ENCODE results near the gene LSM7.

The LSM7 gene

DNA sequence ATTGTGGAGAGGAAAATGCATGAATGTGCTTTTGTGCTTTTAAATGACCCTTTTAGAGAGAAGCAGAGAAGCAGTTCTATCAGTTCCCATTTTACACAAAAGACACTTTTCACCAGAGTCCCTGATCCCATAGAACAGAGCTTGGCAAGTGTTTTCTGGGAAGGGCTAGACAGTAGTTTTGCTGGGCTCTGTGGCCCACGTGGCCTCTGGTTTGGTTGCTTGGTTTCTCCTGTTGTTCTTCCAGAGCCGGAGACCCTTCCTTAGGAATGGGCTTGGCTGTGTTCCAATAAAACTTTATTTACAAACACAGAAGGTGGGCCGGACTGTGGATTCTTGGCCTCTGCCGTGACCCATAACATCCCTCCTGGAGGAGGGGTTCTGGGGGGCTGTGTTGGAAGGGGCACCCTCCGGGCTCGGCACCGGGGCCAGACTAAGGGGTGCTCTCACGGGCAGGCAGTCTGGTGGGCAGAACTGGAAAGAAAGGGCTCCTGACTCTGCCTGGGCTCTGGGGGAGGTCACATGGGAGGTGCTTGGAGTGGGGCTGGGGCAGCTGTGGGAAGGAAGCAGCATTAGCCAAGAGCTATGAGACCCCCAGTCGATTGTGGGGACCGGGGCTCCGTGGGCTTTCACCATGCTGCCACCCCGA is 3.3 kb upstream of the LSM7 start:
- Histone ChIP-seq H3K4me3 (no peak overlapping the region), H3K9me3 (ENCODE audit: low read depth, low read length) (no peaks in the 10 kb centered on the region), H3K36me3 (ENCODE audit: insufficient read depth, low read length) (peaks cover 2% of the 10 kb centered on the region; the same call in 1 of the 2 replicates), H3K9ac (ENCODE audit: insufficient read length) (no peak overlapping the region), H3K27ac (no peak overlapping the region; the same call in 1 of the 2 replicates)
- no peak for DNase-seq (ENCODE audit: low read depth, low spot score)
- no peak for TF ChIP-seq EZH2 (IDR thresholded peaks at IDR 0.05)
- TF ChIP-seq FOXP2 (optimal IDR thresholded peaks at IDR 0.05; ENCODE audit: control extremely low read depth, extremely low read length, insufficient read depth), result no peak
- no peak for TF ChIP-seq POLR2AphosphoS5 (IDR thresholded peaks at IDR 0.05; ENCODE audit: borderline replicate concordance, low read depth, low read length)

DNA sequence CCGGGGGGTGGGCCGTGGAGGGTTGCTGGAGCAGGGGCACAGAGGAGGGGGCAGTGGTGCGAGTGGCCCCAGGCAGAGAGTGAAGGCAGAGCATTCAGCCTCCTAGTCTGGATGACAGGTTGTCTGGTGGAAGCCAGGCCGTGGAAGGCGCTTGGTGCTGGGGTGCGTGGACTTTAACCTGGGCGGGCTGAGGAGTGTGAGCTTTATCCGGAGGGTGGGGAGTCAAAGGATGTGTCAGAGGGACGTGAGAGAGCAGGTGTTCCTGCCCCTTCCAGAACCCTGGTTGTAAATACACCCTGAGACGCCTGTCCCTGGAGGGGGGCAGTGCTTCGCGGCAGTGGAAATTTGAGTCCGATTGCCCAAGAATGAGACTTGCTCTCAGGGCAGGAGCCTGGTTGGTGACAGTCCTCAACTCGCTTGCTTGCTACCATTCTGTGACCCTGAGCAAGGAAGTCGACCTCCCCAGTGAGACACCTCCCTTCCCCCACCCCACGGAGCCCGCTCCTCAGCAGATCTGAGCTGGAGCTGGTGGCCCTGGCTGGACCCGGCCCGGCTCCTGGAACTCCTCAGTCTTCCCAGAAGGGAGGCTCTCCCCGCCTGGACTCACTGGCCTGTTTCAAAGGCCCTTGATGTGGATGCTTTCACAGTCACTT is 2.4 kb upstream of the LSM7 start:
- H3K36me3 ChIP-seq (ENCODE audit: insufficient read depth, low read length), result peaks cover 8% of the 10 kb centered on the region; the same call in 1 of the 2 replicates
- no peak for DNase-seq (ENCODE audit: low read depth, low spot score)
- H3K27ac ChIP-seq, result no peak overlapping the region; the same call in 1 of the 2 replicates
- TF ChIP-seq FOXP2 (optimal IDR thresholded peaks at IDR 0.05; ENCODE audit: control extremely low read depth, extremely low read length, insufficient read depth) (no peak), POLR2AphosphoS5 (IDR thresholded peaks at IDR 0.05; ENCODE audit: borderline replicate concordance, low read depth, low read length) (no peak), EZH2 (IDR thresholded peaks at IDR 0.05) (no peak)
- H3K9ac ChIP-seq (ENCODE audit: insufficient read length), result no peak overlapping the region
- H3K9me3 ChIP-seq (ENCODE audit: low read depth, low read length), result no peaks in the 10 kb centered on the region
- no peak overlapping the region for H3K4me3 ChIP-seq

DNA sequence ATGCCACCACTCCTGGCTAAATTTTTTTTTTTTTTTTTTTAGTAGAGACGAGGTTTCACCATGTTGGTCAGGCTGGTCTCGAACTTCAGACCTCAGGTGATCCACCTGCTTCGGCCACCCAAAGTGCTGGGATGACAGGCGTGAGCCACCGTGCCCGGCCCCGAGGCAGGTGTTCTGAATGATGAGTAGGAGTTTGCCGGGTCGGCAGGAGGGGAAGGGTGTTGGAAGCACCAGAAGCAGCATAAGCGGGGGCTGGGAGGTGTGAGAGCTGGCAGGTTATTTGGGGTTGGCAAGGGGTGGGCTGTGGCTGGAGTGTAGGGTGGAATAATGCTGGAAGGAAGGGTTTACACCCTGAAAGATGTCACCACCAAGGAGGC is 1.9 kb upstream of the LSM7 start:
- TF ChIP-seq POLR2AphosphoS5 (IDR thresholded peaks at IDR 0.05; ENCODE audit: borderline replicate concordance, low read depth, low read length) (no peak), FOXP2 (optimal IDR thresholded peaks at IDR 0.05; ENCODE audit: control extremely low read depth, extremely low read length, insufficient read depth) (no peak), EZH2 (IDR thresholded peaks at IDR 0.05) (no peak)
- no peak overlapping the region for H3K9ac ChIP-seq (ENCODE audit: insufficient read length)
- DNase-seq (ENCODE audit: low read depth, low spot score), result no peak

DNA sequence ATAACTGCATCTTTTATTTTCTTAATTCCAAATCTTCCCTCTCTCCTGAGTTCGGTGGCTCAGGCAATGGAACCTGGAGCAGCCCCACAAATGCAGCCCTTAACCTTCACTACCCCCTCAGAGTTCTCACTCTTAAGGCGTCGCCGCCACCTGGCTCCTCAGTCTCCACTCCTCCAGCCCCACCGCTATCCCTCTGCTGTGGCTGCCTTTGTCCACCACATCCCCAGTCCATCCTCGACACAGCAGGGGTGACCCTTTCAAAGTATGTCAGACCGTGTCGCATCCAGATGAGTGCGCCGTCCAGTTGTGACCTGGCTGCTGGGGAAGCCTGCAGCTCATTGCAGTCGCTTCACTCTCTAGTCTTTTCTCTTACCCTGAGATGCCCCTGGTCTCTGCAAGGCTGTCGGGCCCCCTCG is 1.1 kb upstream of the LSM7 start:
- Histone ChIP-seq H3K36me3 (ENCODE audit: insufficient read depth, low read length) (peaks cover 14% of the 10 kb centered on the region; the same call in 1 of the 2 replicates), H3K9ac (ENCODE audit: insufficient read length) (peak overlapping the region; percentile 90), H3K9me3 (ENCODE audit: low read depth, low read length) (no peaks in the 10 kb centered on the region), H3K4me3 (peak overlapping the region; percentile 94), H3K27ac (no peak overlapping the region)
- TF ChIP-seq FOXP2 (optimal IDR thresholded peaks at IDR 0.05; ENCODE audit: control extremely low read depth, extremely low read length, insufficient read depth) (no peak), EZH2 (IDR thresholded peaks at IDR 0.05) (no peak), POLR2AphosphoS5 (IDR thresholded peaks at IDR 0.05; ENCODE audit: borderline replicate concordance, low read depth, low read length) (no peak)
- DNase-seq (ENCODE audit: low read depth, low spot score), result no peak

More for the DNA sequence above, 1.9 kb upstream of the LSM7 start:
- Histone ChIP-seq H3K27ac (no peak overlapping the region), H3K36me3 (ENCODE audit: insufficient read depth, low read length) (peaks cover 9% of the 10 kb centered on the region; the same call in 1 of the 2 replicates), H3K4me3 (no peak overlapping the region), H3K9me3 (ENCODE audit: low read depth, low read length) (no peaks in the 10 kb centered on the region)

DNA sequence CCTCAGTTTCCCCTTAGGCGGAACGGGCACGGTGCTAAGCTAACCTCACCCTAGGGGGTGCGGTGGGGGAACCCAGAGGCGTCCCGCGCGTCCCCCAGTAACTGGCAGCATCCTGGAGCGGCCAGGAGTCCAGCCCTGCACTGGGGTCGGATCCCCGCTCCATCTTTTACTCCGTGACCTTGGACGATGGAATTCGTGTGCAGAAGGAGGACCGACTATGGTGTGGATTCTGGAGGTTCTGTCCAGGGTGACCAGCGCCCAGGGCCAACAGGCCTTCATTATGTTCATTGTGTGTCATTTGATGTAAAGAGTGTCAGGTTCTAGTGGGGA is 728 bp upstream of the LSM7 start:
- H3K4me3 ChIP-seq, result peak overlapping the region; percentile 94
- H3K27ac ChIP-seq, result no peak overlapping the region
- TF ChIP-seq EZH2 (IDR thresholded peaks at IDR 0.05), result no peak
- TF ChIP-seq FOXP2 (optimal IDR thresholded peaks at IDR 0.05; ENCODE audit: control extremely low read depth, extremely low read length, insufficient read depth), result no peak
- TF ChIP-seq POLR2AphosphoS5 (IDR thresholded peaks at IDR 0.05; ENCODE audit: borderline replicate concordance, low read depth, low read length), result no peak
- H3K9me3 ChIP-seq (ENCODE audit: low read depth, low read length), result no peaks in the 10 kb centered on the region
- H3K9ac ChIP-seq (ENCODE audit: insufficient read length), result peak overlapping the region; percentile 90
- DNase-seq (ENCODE audit: low read depth, low spot score), result no peak
- H3K36me3 ChIP-seq (ENCODE audit: insufficient read depth, low read length), result peaks cover 18% of the 10 kb centered on the region; the same call in 1 of the 2 replicates

DNA sequence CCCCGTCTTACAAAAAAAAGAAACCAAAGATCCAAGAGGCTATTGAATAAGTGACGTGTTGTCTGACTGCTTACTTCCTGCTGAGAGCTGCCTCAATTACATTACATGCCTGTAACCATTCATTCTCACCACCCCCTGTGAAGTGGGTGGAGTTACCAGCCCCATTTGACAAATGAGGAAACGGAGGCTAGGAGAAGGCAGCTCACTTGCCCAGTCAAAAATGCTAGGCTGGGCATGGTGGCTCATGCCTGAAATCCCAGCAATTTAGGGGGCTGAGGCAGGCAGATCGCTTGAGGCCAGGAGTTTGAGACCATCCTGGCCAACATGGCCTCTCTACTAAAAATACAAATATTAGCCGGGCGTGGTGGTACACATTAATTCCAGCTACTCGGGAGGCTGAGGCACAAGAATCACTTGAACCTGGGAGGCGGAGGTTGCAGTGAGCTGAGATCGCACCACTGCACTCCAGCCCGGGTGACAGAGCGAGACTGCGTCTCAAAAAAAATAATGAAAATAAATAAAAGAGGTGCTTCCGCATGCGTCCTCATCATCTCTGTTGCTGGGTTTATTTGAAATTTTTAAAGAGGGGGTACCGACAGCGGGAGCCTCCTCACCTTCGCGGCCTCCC is 499 bp downstream of the LSM7 start:
- TF ChIP-seq FOXP2 (optimal IDR thresholded peaks at IDR 0.05; ENCODE audit: control extremely low read depth, extremely low read length, insufficient read depth) (no peak), EZH2 (IDR thresholded peaks at IDR 0.05) (no peak), POLR2AphosphoS5 (IDR thresholded peaks at IDR 0.05; ENCODE audit: borderline replicate concordance, low read depth, low read length) (no peak; the same call in 1 of the 2 replicates)

DNA sequence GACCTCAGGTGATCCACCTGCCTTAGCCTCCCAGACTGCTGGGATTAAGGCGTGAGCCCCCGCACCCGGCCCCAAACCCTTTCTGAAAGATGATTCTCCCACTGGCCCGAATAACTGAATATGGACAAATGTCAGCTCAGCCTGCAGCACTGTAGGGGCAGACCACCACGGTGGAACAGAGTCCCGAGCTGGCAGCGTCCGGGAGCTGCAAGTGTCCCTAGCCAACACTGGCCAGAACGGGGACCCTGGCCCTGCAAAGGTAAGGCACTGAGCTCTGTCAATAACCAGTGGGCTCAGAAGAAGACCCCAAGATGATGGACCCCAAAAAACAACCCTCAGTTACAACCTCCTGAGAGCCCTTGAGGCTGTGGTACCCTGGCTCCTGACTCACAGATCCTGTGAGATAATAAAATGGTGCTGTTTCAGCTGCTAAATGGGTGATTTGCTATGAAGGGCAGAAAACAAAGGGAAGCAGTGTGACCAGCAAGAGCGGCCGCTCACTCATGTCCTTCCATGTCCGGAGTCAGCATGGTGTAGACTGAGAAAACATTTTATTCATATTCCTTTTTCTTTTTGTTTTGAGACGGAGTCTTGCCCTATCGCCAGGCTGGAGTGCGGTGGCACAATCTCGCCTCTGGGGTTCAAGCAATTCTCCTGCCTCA is 1.6 kb downstream of the LSM7 start:
- no peak overlapping the region for H3K9ac ChIP-seq (ENCODE audit: insufficient read length)

More for the DNA sequence above, 499 bp downstream of the LSM7 start:
- peak overlapping the region; percentile 90 for H3K9ac ChIP-seq (ENCODE audit: insufficient read length)
- peak; percentile 63 for DNase-seq (ENCODE audit: low read depth, low spot score)
- H3K27ac ChIP-seq, result peak overlapping the region; percentile 88
- peaks cover 19% of the 10 kb centered on the region; the same call in 1 of the 2 replicates for H3K36me3 ChIP-seq (ENCODE audit: insufficient read depth, low read length)
- no peaks in the 10 kb centered on the region for H3K9me3 ChIP-seq (ENCODE audit: low read depth, low read length)
- peak overlapping the region; percentile 94 for H3K4me3 ChIP-seq

More for the DNA sequence above, 1.6 kb downstream of the LSM7 start:
- no peak for DNase-seq (ENCODE audit: low read depth, low spot score)
- peak overlapping the region; percentile 8; the same call in 1 of the 2 replicates for H3K27ac ChIP-seq
- TF ChIP-seq EZH2 (IDR thresholded peaks at IDR 0.05) (no peak), POLR2AphosphoS5 (IDR thresholded peaks at IDR 0.05; ENCODE audit: borderline replicate concordance, low read depth, low read length) (no peak), FOXP2 (optimal IDR thresholded peaks at IDR 0.05; ENCODE audit: control extremely low read depth, extremely low read length, insufficient read depth) (no peak)
- H3K36me3 ChIP-seq (ENCODE audit: insufficient read depth, low read length), result peaks cover 19% of the 10 kb centered on the region; the same call in 1 of the 2 replicates
- peak overlapping the region; percentile 94; the same call in 1 of the 2 replicates for H3K4me3 ChIP-seq
- H3K9me3 ChIP-seq (ENCODE audit: low read depth, low read length), result no peaks in the 10 kb centered on the region

Data from SK-N-MC (cell line).